SK-N-SH treated with all-trans-retinoic acid at 6 μM for 48 hours (cell line): ENCODE measurements around the gene TTC12.
A peak's percentile ranks its signal among the peaks of the same experiment; 100 is the strongest.

Source experiments
- ATAC-seq: fragments of 200-7000 bp; cut with Tn5 transposase; 3 replicates; pipeline ENCODE4 v1.9.1; 2020; ENCODE audit warnings: mild to moderate bottlenecking, moderate library complexity
- ARNTL ChIP-seq: fragments of 450-650 bp; formaldehyde crosslinking; IDR thresholded peaks from 2 replicates; pipeline ENCODE4 v1.5.0; 2020; ENCODE audit warnings: low read depth, mild to moderate bottlenecking, moderate library complexity, borderline replicate concordance
- BACH2 ChIP-seq: fragments of 250-450 bp; sonication (Bioruptor Pico); IDR thresholded peaks from 2 replicates; pipeline ENCODE4 v1.9.0; 2021; ENCODE audit warnings: mild to moderate bottlenecking, borderline replicate concordance
- CREB5 ChIP-seq: fragments of 250-450 bp; sonication (Bioruptor Pico); IDR thresholded peaks from 2 replicates; pipeline ENCODE4 v1.5.1; 2020; ENCODE audit warnings: low read depth, mild to moderate bottlenecking, moderate library complexity
- CSDC2 ChIP-seq: fragments of 250-450 bp; sonication (Bioruptor Pico); IDR thresholded peaks from 2 replicates; pipeline ENCODE4 v1.5.0; 2020; ENCODE audit warnings: mild to moderate bottlenecking, moderate library complexity
- CSRNP3 ChIP-seq: fragments of 250-450 bp; sonication (Bioruptor Pico); IDR thresholded peaks from 2 replicates; pipeline ENCODE4 v1.5.1; 2021; ENCODE audit warnings: mild to moderate bottlenecking, moderate library complexity
- ESRRG ChIP-seq: fragments of 250-450 bp; sonication (Bioruptor Pico); IDR thresholded peaks from 2 replicates; pipeline ENCODE4 v1.6.1; 2021; ENCODE audit warnings: mild to moderate bottlenecking
- GLIS3 ChIP-seq: fragments of 250-450 bp; sonication (Bioruptor Pico); IDR thresholded peaks from 2 replicates; pipeline ENCODE4 v1.5.0; 2020; ENCODE audit warnings: mild to moderate bottlenecking, moderate library complexity
- OSR1 ChIP-seq: fragments of 250-450 bp; sonication (Bioruptor Pico); IDR thresholded peaks from 2 replicates; pipeline ENCODE4 v1.8.0; 2022; ENCODE audit warnings: moderate library complexity, mild to moderate bottlenecking, inconsistent platforms
- PATZ1 ChIP-seq: fragments of 250-450 bp; sonication (Bioruptor Pico); IDR thresholded peaks from 2 replicates; pipeline ENCODE4 v1.8.0; 2020; ENCODE audit warnings: mild to moderate bottlenecking, moderate library complexity, borderline replicate concordance
- PPARA ChIP-seq: fragments of 250-450 bp; sonication (Bioruptor Pico); IDR thresholded peaks from 2 replicates; pipeline ENCODE4 v1.5.0; 2020; ENCODE audit warnings: mild to moderate bottlenecking, borderline replicate concordance
- RARB ChIP-seq: fragments of 250-450 bp; sonication (Bioruptor Pico); IDR thresholded peaks from 2 replicates; pipeline ENCODE4 v1.8.0; 2021; ENCODE audit warnings: mild to moderate bottlenecking, moderate library complexity
- SNAI2 ChIP-seq: fragments of 250-450 bp; sonication (Bioruptor Pico); IDR thresholded peaks from 2 replicates; pipeline ENCODE4 v1.5.0; 2020; ENCODE audit warnings: mild to moderate bottlenecking, moderate library complexity
- TCF4 ChIP-seq: fragments of 250-450 bp; sonication (Bioruptor Pico); IDR thresholded peaks from 2 replicates; pipeline ENCODE4 v1.8.0; 2021; ENCODE audit warnings: mild to moderate bottlenecking, moderate library complexity, borderline replicate concordance
- TOX ChIP-seq: fragments of 250-450 bp; sonication (Bioruptor Pico); IDR thresholded peaks from 2 replicates; pipeline ENCODE4 v1.8.0; 2021; ENCODE audit warnings: mild to moderate bottlenecking, moderate library complexity, borderline replicate concordance
- TSHZ2 ChIP-seq: fragments of 250-450 bp; sonication (Bioruptor Pico); IDR thresholded peaks from 2 replicates; pipeline ENCODE4 v1.5.0; 2020; ENCODE audit warnings: mild to moderate bottlenecking, moderate library complexity
- ZC3H10 ChIP-seq: fragments of 250-450 bp; sonication (Bioruptor Pico); IDR thresholded peaks from 2 replicates; pipeline ENCODE4 v1.5.1; 2021; ENCODE audit warnings: mild to moderate bottlenecking, moderate library complexity
- ZFP30 ChIP-seq: fragments of 450-650 bp; formaldehyde crosslinking; IDR thresholded peaks from 2 replicates; pipeline ENCODE4 v1.5.0; 2022; ENCODE audit warnings: mild to moderate bottlenecking, moderate library complexity
- ZNF565 ChIP-seq: fragments of 450-650 bp; formaldehyde crosslinking; conservative IDR thresholded peaks from 2 replicates; pipeline ENCODE4 v1.5.0; 2020; ENCODE audit warnings: low read depth, mild to moderate bottlenecking, moderate library complexity
- ZNF70 ChIP-seq: fragments of 450-650 bp; formaldehyde crosslinking; IDR thresholded peaks from 2 replicates; pipeline ENCODE4 v1.5.0; 2020; ENCODE audit warnings: mild to moderate bottlenecking, moderate library complexity
- TF ChIP-seq, protein P1 (sequence below): fragments of 250-450 bp; sonication (Bioruptor Pico); IDR thresholded peaks from 2 replicates; pipeline ENCODE4 v1.8.0; 2021; ENCODE audit warnings: low read depth, mild to moderate bottlenecking, moderate library complexity, borderline replicate concordance

TTC12 gene

GRCh38 chr11:113314389-113315301 is at the start of gene TTC12:
TTC12 (plus strand) TSS chr11:113314583; CDS start chr11:113316258, 1,675 bp downstream.
- TF ChIP-seq TSHZ2 (CRISPR knock-in tag) = no peak
- no peak for TF ChIP-seq SNAI2 (CRISPR knock-in tag)
- no peak for TF ChIP-seq CSDC2 (CRISPR knock-in tag)
- peak; percentile 98 for ATAC-seq

- no peak for TF ChIP-seq ZFP30 (CRISPR knock-in tag)
- TF ChIP-seq PPARA = no peak
- no peak for TF ChIP-seq OSR1 (CRISPR knock-in tag)
- TF ChIP-seq ESRRG (CRISPR knock-in tag) = no peak
- no peak for TF ChIP-seq ZNF70 (CRISPR knock-in tag)
- no peak for TF ChIP-seq PATZ1 (CRISPR knock-in tag)
- TF ChIP-seq GLIS3 (CRISPR knock-in tag) = no peak
- TF ChIP-seq ZC3H10 = no peak
- no peak for TF ChIP-seq BACH2 (CRISPR knock-in tag)
- no peak for TF ChIP-seq TOX (CRISPR knock-in tag)
- no peak for TF ChIP-seq RARB (CRISPR knock-in tag)
- TF ChIP-seq TSHZ2 (CRISPR knock-in tag) = no peak
- TF ChIP-seq, protein P1, sequence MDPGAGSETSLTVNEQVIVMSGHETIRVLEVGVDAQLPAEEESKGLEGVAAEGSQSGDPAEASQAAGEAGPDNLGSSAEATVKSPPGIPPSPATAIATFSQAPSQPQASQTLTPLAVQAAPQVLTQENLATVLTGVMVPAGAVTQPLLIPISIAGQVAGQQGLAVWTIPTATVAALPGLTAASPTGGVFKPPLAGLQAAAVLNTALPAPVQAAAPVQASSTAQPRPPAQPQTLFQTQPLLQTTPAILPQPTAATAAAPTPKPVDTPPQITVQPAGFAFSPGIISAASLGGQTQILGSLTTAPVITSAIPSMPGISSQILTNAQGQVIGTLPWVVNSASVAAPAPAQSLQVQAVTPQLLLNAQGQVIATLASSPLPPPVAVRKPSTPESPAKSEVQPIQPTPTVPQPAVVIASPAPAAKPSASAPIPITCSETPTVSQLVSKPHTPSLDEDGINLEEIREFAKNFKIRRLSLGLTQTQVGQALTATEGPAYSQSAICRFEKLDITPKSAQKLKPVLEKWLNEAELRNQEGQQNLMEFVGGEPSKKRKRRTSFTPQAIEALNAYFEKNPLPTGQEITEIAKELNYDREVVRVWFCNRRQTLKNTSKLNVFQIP (CRISPR knock-in tag) = no peak
- no peak for TF ChIP-seq CREB5 (CRISPR knock-in tag)
- TF ChIP-seq CSDC2 (CRISPR knock-in tag) = no peak
- TF ChIP-seq ARNTL (CRISPR knock-in tag) = no peak
- TF ChIP-seq SNAI2 (CRISPR knock-in tag) = no peak
- no peak for TF ChIP-seq ZNF565 (CRISPR knock-in tag)
- no peak for TF ChIP-seq TCF4 (CRISPR knock-in tag)
- TF ChIP-seq CSRNP3 = no peak
- no peak for ATAC-seq
Observed at GRCh38 chr11:113265362-113265761, 49.0 kb upstream of the TTC12 start.
